T-helper 2 cell treated with Interferon-gamma antibody and Interleukin-4, amounts not matched to agents 5 μg/mL and 100 μg/mL, for 36 hours (primary cell): ENCODE measurements around the gene APC2.
"Not testable (repeated sequence)": the region's sequence is repeated elsewhere in the genome, so short reads cannot be mapped to it uniquely, and the experiment has no call there.

ENCODE experiments used
- DNase-seq: peaks from one replicate; pipeline ENCODE4 v3.0.0; 2021; ENCODE audit warnings: low spot score
- H3K27ac Mint-ChIP-seq: one replicate; pipeline ENCODE4 v1.8.0; 2021; ENCODE audit warnings: mild to moderate bottlenecking, mixed read lengths
- H3K27me3 Mint-ChIP-seq: one replicate; pipeline ENCODE4 v1.8.0; 2021; ENCODE audit warnings: low read depth, mixed read lengths
- H3K36me3 Mint-ChIP-seq: one replicate; pipeline ENCODE4 v1.8.0; 2021; ENCODE audit warnings: low read depth, mixed read lengths
- H3K4me1 Mint-ChIP-seq: one replicate; pipeline ENCODE4 v1.8.0; 2021; ENCODE audit warnings: low read depth, mixed read lengths
- H3K4me3 Mint-ChIP-seq: one replicate; pipeline ENCODE4 v1.8.0; 2022; ENCODE audit warnings: mild to moderate bottlenecking, moderate library complexity, mixed read lengths
- H3K9me3 Mint-ChIP-seq: one replicate; pipeline ENCODE4 v1.8.0; 2021; ENCODE audit warnings: mixed read lengths

Gene APC2

GRCh38 chr19:1511318-1512317 lies 61.7 kb downstream of the APC2 start:
- Mint-ChIP-seq H3K36me3 (no peaks in the 10 kb centered on the region), H3K4me1 (peaks cover 7% of the 10 kb centered on the region), H3K27ac (no peak overlapping the region), H3K27me3 (peaks cover 15% of the 10 kb centered on the region), H3K9me3 (no peaks in the 10 kb centered on the region), H3K4me3 (peak overlapping the region; percentile 71)
- no peak for DNase-seq

- H3K4me3 Mint-ChIP-seq, result peak within 1 kb of the TSS; percentile 71
- no peaks in the 10 kb centered on the region for H3K9me3 Mint-ChIP-seq
- no peaks in the 10 kb centered on the region for H3K36me3 Mint-ChIP-seq
- peaks cover 17% of the 10 kb centered on the region for H3K27me3 Mint-ChIP-seq
- DNase-seq, result peak; percentile 76
- H3K4me1 Mint-ChIP-seq, result peaks cover 3% of the 10 kb centered on the region
- no peak within 1 kb of the TSS for H3K27ac Mint-ChIP-seq
Measured at GRCh38 chr19:1512671-1513498, 63.0 kb downstream of the APC2 start, which contains the start of gene ADAMTSL5. TSS of gene ADAMTSL5 (minus strand) at chr19:1513019. CDS start at chr19:1510943, 2,076 bp downstream.

GRCh38 chr19:1513499-1514294 lies 63.8 kb downstream of the APC2 start:
- Mint-ChIP-seq H3K27ac (no peak overlapping the region), H3K4me3 (peak overlapping the region; percentile 26)
- peak; percentile 72 for DNase-seq

DNA sequence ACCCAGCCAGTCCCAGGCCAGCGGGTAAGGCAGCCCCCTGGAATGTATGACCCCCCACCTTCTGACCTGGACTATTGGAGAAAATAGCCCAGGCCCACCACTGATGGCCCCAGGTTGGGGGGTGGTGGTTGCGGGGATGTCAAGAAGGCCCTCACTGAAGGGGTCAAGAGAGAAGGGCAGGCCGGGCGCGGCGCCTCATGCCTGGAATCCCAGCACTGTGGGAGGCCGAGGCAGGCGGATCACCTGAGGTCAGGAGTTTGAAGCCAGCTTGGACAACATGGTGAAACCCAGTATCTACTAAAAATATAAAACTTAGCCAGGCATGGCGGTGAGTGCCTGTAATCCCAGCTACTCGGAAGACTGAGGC lies 64.4 kb downstream of the APC2 start:
- Mint-ChIP-seq H3K27me3 (peaks cover 14% of the 10 kb centered on the region), H3K4me1 (peaks cover 2% of the 10 kb centered on the region), H3K27ac (no peak overlapping the region), H3K36me3 (no peaks in the 10 kb centered on the region), H3K9me3 (no peaks in the 10 kb centered on the region), H3K4me3 (peak overlapping the region; percentile 26)
- no peak for DNase-seq

More at GRCh38 chr19:1513499-1514294, 63.8 kb downstream of the APC2 start:
- H3K27me3 Mint-ChIP-seq, result peaks cover 15% of the 10 kb centered on the region
- peaks cover 2% of the 10 kb centered on the region for H3K4me1 Mint-ChIP-seq
- H3K9me3 Mint-ChIP-seq, result no peaks in the 10 kb centered on the region
- no peaks in the 10 kb centered on the region for H3K36me3 Mint-ChIP-seq

DNA sequence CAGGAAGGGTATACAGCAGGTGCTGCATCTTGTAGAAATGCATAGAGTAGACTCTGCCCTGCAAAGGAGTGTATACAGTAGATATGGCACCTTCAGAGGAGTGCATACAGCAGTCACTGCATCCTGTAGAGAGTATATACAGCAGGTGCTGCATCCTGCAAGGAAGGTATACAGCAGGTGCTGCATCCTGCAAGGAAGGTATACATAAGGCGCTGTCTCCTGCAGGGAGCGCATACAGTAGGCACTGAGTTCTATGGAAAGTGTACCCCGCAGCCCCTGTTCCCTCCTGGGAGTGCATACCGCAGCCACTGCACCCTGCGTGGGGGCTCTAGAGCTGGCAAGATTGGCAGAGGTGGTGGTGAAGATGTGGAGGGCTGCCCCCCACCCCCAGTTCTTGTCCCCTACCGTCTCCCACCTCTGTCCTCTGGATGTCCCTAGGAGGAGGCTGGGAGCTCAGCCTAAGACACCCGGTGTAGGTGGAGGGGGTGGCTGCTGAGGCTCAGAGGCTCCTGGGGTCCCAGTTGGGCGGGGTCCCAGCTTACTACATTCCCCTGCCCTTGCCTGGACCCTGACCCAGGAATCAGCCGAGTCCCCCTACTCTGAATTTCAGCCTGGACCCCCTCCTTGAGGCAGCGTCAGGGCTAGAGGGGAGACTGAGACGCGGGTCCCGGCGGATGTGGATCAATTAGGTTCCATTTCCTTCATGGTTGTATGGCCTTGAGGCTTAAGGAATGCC lies 65.2 kb downstream of the APC2 start:
- Mint-ChIP-seq H3K27ac (no peak overlapping the region), H3K4me1 (peaks cover 2% of the 10 kb centered on the region), H3K9me3 (no peaks in the 10 kb centered on the region), H3K36me3 (no peaks in the 10 kb centered on the region), H3K27me3 (peaks cover 9% of the 10 kb centered on the region), H3K4me3 (no peak overlapping the region)
- no peak for DNase-seq

DNA sequence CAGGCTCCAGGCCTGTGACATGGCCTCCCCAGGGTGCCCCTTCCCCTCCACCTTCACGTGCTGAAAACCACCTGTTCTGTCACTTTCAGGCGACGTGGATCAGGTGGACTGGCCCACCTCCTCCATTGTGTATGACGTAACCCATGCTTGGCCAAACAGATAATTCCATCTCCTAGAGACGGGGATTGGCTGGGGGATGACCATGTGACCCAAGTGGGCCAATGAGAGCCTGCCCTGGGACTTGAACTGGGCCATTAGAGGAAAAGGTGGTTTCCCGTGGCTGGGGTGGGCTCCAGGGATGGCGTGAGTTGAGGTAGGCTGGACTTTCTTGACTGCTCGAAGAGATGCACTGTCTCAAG lies 66.5 kb downstream of the APC2 start:
- peaks cover 4% of the 10 kb centered on the region for H3K27me3 Mint-ChIP-seq
- no peaks in the 10 kb centered on the region for H3K4me1 Mint-ChIP-seq
- H3K4me3 Mint-ChIP-seq, result no peak overlapping the region
- no peaks in the 10 kb centered on the region for H3K9me3 Mint-ChIP-seq
- DNase-seq, result no peak
- no peaks in the 10 kb centered on the region for H3K36me3 Mint-ChIP-seq
- no peak overlapping the region for H3K27ac Mint-ChIP-seq

DNA sequence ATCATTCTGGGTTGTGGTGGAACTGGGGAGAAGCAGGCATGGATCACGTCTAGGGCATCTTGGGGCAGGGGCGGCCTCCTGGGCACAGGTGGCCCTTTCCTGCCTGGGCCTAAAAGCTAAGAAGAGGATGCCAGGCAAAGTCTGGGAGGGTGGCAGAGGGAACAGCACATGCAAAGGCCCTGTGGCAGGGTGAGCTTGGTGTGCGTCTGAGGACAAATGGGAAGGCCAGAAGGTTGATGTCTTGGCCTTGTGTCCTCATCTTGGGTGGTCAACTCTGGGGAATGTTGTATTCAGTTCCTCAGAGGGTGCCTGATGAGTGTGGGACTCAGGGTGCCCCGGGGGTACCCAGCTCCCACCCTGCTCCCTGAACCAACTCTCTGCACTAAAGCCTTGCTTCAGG lies 68.5 kb downstream of the APC2 start:
- peaks cover 13% of the 10 kb centered on the region for H3K27me3 Mint-ChIP-seq
- H3K4me1 Mint-ChIP-seq, result no peaks in the 10 kb centered on the region
- H3K27ac Mint-ChIP-seq, result no peak overlapping the region
- DNase-seq, result no peak
- no peak overlapping the region for H3K4me3 Mint-ChIP-seq
- H3K36me3 Mint-ChIP-seq, result no peaks in the 10 kb centered on the region
- no peaks in the 10 kb centered on the region for H3K9me3 Mint-ChIP-seq

GRCh38 chr19:1519802-1520201 lies 69.9 kb downstream of the APC2 start:
- H3K36me3 Mint-ChIP-seq, H3K9me3 Mint-ChIP-seq, H3K27ac Mint-ChIP-seq, H3K4me3 Mint-ChIP-seq, DNase-seq, H3K4me1 Mint-ChIP-seq: not testable (repeated sequence)
- peaks cover 19% of the 10 kb centered on the region for H3K27me3 Mint-ChIP-seq

DNA sequence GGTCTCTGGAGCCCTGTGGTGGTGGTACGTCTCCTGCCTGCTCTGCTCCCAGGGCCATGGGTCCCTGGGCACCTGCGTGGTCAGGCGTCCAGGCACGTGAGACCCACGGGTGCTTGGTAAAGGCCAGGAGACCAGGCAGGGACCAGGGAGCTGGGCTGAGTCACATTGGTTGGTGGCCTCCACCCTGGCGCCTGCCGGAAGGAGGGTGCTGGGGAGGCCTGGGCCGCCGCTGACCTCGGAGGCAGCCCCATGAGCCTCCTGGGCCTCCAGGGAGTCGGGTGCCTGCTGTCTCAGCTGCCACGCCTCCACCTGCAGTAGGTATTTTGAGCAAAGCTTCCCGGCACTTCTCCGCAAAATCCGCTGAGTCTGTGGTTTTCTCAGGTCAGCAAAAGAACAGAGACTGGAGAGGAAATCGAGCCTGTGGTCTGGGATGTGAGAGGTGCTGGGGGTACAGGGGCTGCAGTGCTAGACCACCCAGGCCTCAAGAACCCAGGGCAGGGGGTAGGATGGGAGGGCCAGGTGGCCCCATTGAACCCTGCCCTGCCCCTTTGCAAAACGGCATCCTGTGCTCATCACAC lies 70.4 kb downstream of the APC2 start:
- H3K4me3 Mint-ChIP-seq, result no peak overlapping the region
- H3K4me1 Mint-ChIP-seq, result peaks cover 3% of the 10 kb centered on the region
- H3K27me3 Mint-ChIP-seq, result peaks cover 21% of the 10 kb centered on the region
- no peak overlapping the region for H3K27ac Mint-ChIP-seq
- DNase-seq, result no peak
- H3K9me3 Mint-ChIP-seq, result no peaks in the 10 kb centered on the region
- no peaks in the 10 kb centered on the region for H3K36me3 Mint-ChIP-seq

- no peak for DNase-seq
- Mint-ChIP-seq H3K4me3 (no peak overlapping the region), H3K4me1 (peaks cover 3% of the 10 kb centered on the region), H3K36me3 (no peaks in the 10 kb centered on the region), H3K27ac (no peak overlapping the region), H3K9me3 (no peaks in the 10 kb centered on the region), H3K27me3 (peaks cover 24% of the 10 kb centered on the region)
Measured at GRCh38 chr19:1521636-1522035, 71.7 kb downstream of the APC2 start.

DNA sequence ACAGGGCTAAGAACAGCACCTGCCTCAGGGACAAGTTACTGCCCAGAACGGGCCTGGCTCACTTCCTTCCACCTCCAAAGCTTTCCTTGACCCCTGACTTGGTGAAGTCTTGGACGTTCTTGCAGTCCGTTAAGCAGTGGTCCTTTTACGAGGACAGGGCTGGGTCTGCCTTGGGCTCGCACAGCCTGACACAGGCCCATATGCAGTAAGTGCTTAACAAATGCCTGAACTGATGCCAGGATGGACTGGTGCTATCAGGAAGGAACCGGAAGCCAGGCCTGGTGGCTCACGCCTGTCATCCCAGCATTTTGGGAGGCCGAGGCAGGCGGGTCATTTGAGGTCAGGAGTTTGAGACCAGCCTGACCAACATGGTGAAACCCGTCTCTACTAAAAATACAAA lies 72.1 kb downstream of the APC2 start:
- Mint-ChIP-seq H3K36me3 (no peaks in the 10 kb centered on the region), H3K27ac (no peak overlapping the region), H3K4me3 (no peak overlapping the region)

DNA sequence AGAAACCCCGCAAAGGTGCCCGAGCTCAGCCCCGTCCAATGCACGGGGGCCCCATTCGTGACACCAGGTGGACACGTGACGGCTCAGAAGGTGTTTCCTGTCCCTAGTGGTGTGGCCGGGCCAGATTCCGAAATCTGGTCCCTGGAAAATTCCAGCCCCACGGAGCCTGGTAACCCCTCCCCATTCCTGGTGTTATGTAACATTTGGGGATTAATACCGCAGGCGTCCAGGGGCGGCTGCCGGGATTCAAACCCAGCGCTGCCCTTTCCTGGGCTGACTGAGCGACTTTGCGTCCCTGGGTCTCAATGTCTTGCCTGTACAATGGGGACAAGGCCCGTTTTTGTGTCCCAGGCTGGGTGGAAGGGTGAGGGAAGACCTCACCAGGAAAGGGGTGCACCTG lies 72.9 kb downstream of the APC2 start:
- peaks cover 3% of the 10 kb centered on the region for H3K4me1 Mint-ChIP-seq
- H3K9me3 Mint-ChIP-seq, result no peaks in the 10 kb centered on the region
- H3K4me3 Mint-ChIP-seq, result no peak overlapping the region
- no peak for DNase-seq
- peaks cover 22% of the 10 kb centered on the region for H3K27me3 Mint-ChIP-seq
- no peaks in the 10 kb centered on the region for H3K36me3 Mint-ChIP-seq
- no peak overlapping the region for H3K27ac Mint-ChIP-seq

More for the DNA sequence above, 72.1 kb downstream of the APC2 start:
- Mint-ChIP-seq H3K4me1 (peaks cover 3% of the 10 kb centered on the region), H3K9me3 (no peaks in the 10 kb centered on the region), H3K27me3 (peaks cover 22% of the 10 kb centered on the region)
- DNase-seq, result no peak
